Small intestine (tissue), 7 donors: ENCODE measurements around the gene STX5. TPM values are rescaled to one million over a fixed set of nuclear protein-coding genes. Genes with fewer than 3 reads are reported as not detected.

Source experiments
- DNase-seq, 2 donors: peaks; one replicate each; pipeline versions ENCODE4 v3.0.0 to v3.0.0-alpha.2; 2013
- FAIRE-seq: peaks from 2 replicates; lab custom pipeline; 2012; peaks lifted over from hg19 to GRCh38; lab: Jason Lieb, UNC
- H3K27ac ChIP-seq, 3 donors: one replicate each; pipeline ENCODE4 v1.5.1; 2013; ENCODE audit warnings: low read length in 2 of 3, mild to moderate bottlenecking in 2 of 3, control low read depth in 1 of 3, inconsistent platforms in 1 of 3, low read depth in 1 of 3, moderate library complexity in 1 of 3
- H3K27me3 ChIP-seq, 3 donors: one replicate each; pipeline ENCODE4 v1.6.1; 2013; ENCODE audit warnings: low read length in 3 of 3, inconsistent platforms in 1 of 3; ENCODE audit not compliant: control insufficient read depth in 3 of 3, insufficient read depth in 3 of 3
- H3K36me3 ChIP-seq, 3 donors: one replicate each; pipeline ENCODE4 v1.6.1; 2013; ENCODE audit warnings: low read length in 3 of 3, inconsistent platforms in 1 of 3, low read depth in 1 of 3, mild to moderate bottlenecking in 1 of 3, moderate library complexity in 1 of 3; ENCODE audit not compliant: control insufficient read depth in 3 of 3, insufficient read depth in 2 of 3
- H3K4me1 ChIP-seq, 3 donors: one replicate each; pipeline ENCODE4 v1.6.1; 2013; ENCODE audit warnings: low read length in 2 of 3, inconsistent platforms in 1 of 3, low read depth in 1 of 3, mild to moderate bottlenecking in 1 of 3, moderate library complexity in 1 of 3; ENCODE audit not compliant: control insufficient read depth in 3 of 3, insufficient read depth in 2 of 3
- H3K4me3 ChIP-seq, 3 donors: one replicate each; pipeline ENCODE4 v1.5.1; 2013; ENCODE audit warnings: low read length in 3 of 3, control low read depth in 1 of 3, inconsistent platforms in 1 of 3, low read depth in 1 of 3, mild to moderate bottlenecking in 1 of 3, moderate library complexity in 1 of 3
- H3K9me3 ChIP-seq, 2 donors: one replicate each; pipeline ENCODE4 v1.6.1; 2013; ENCODE audit warnings: low read depth in 1 of 2, low read length in 1 of 2; ENCODE audit not compliant: control insufficient read depth in 2 of 2, insufficient read depth in 1 of 2
- WGBS, 3 donors: extraction: QIAGEN DNeasy Blood & Tissue Kit; methylation state at CpG; one replicate each; pipeline ENCODE4 v1.1.7; 2013; 5-methylcytosine and 5-hydroxymethylcytosine counted together
- polyA plus RNA-seq, 4 donors: library from polyadenylated mRNA; stranded (reverse) in 3 of 4; unstranded in 1 of 4; fragments of 200-250 nt in 3 of 4; fragments of 120-200 nt in 1 of 4; gene quantifications; one replicate each; pipeline versions ENCODE4 v1.2.1 to v1.2.3, GENCODE V29; 2013
- donor health status: healthy with polysubstance abuse.
- donor health status: control.
- donor health status: control.
- donor health status: Bipolar disorder and iron deficiency.
- donor health status: healthy.

STX5 gene
- polyA plus RNA-seq, 4 donors = 22.6 to 43.4 (median 31.7) TPM

- Histone ChIP-seq H3K36me3 (peaks cover 6 to 59% (median 13%) of the 10 kb centered on the region in 3 donors), H3K4me3 (no peak overlapping the region), H3K27me3 (no peaks in the 10 kb centered on the region), H3K27ac (no peak overlapping the region), H3K4me1 (peaks cover 2 to 31% (median 9%) of the 10 kb centered on the region in 3 donors), H3K9me3 (no peaks in the 10 kb centered on the region)
- FAIRE-seq (no peak), DNase-seq (no peak)
- 68 to 77% (median 69%) methylated on average over 5 of the region's 5 CpGs for WGBS, 3 donors
Measured at GRCh38 chr11:62788991-62789390, 42.9 kb downstream of the STX5 start.

GRCh38 chr11:62787005-62787759, 44.7 kb downstream of the STX5 start, which contains the start of gene TMEM179B:
TMEM179B (plus strand) TSS chr11:62787402; CDS start chr11:62787432, 30 bp downstream.
- peaks cover 3 to 55% (median 11%) of the 10 kb centered on the region in 3 donors for H3K36me3 ChIP-seq
- H3K4me1 ChIP-seq = peaks cover 2 to 27% (median 9%) of the 10 kb centered on the region in 3 donors
- no peaks in the 10 kb centered on the region for H3K9me3 ChIP-seq
- H3K4me3 ChIP-seq = peak within 1 kb of the TSS; percentile 86 to 91 (median 87)
- FAIRE-seq (no peak), DNase-seq (peak; percentile 98 to 100)
- peak within 1 kb of the TSS; percentile 92 to 99 (median 92) for H3K27ac ChIP-seq
- no peaks in the 10 kb centered on the region for H3K27me3 ChIP-seq
- 0 to 1% (median 0%) methylated on average over 51 to 88 of the region's 88 CpGs for WGBS, 3 donors

- Histone ChIP-seq H3K4me3 (peak overlapping the region; percentile 86 to 91 (median 87)), H3K9me3 (no peaks in the 10 kb centered on the region), H3K27me3 (no peaks in the 10 kb centered on the region), H3K27ac (peak overlapping the region; percentile 92 to 99 (median 92)), H3K36me3 (peaks cover 3 to 57% (median 11%) of the 10 kb centered on the region in 3 donors), H3K4me1 (peaks cover 2 to 26% (median 7%) of the 10 kb centered on the region in 3 donors)
- WGBS, 3 donors = 0 to 1% (median 1%) methylated on average over 20 to 51 of the region's 51 CpGs
- DNase-seq (peak; percentile 87 to 95), FAIRE-seq (no peak)
Measured at GRCh38 chr11:62786318-62787004, 45.4 kb downstream of the STX5 start.

GRCh38 chr11:62782753-62783152, 49.1 kb downstream of the STX5 start:
- WGBS, 3 donors = 96 to 98% (median 97%) methylated on average over 7 of the region's 7 CpGs
- no peak for FAIRE-seq
- H3K27ac ChIP-seq = no peak overlapping the region
- peaks cover 0 to 59% (median 2%) of the 10 kb centered on the region in 3 donors for H3K36me3 ChIP-seq
- H3K27me3 ChIP-seq = no peaks in the 10 kb centered on the region
- DNase-seq = no peak
- no peaks in the 10 kb centered on the region for H3K9me3 ChIP-seq
- H3K4me1 ChIP-seq = peaks cover 0 to 8% (median 4%) of the 10 kb centered on the region in 3 donors
- H3K4me3 ChIP-seq = no peak overlapping the region

GRCh38 chr11:62778441-62778840, 53.4 kb downstream of the STX5 start:
- H3K9me3 ChIP-seq = no peaks in the 10 kb centered on the region
- WGBS, 3 donors = 93 to 96% (median 94%) methylated on average over 3 of the region's 3 CpGs
- no peaks in the 10 kb centered on the region for H3K4me1 ChIP-seq
- H3K36me3 ChIP-seq = peaks cover 3 to 72% (median 3%) of the 10 kb centered on the region in 3 donors
- H3K27ac ChIP-seq = no peak overlapping the region
- no peak for FAIRE-seq
- H3K27me3 ChIP-seq = no peaks in the 10 kb centered on the region
- H3K4me3 ChIP-seq = no peak overlapping the region
- no peak for DNase-seq

GRCh38 chr11:62777389-62777788, 54.5 kb downstream of the STX5 start:
- FAIRE-seq (no peak), DNase-seq (no peak)
- Histone ChIP-seq H3K4me3 (no peak overlapping the region), H3K4me1 (no peaks in the 10 kb centered on the region), H3K27ac (no peak overlapping the region), H3K9me3 (no peaks in the 10 kb centered on the region), H3K27me3 (no peaks in the 10 kb centered on the region), H3K36me3 (peaks cover 3 to 67% (median 3%) of the 10 kb centered on the region in 3 donors)
- WGBS, 3 donors = 83 to 96% (median 83%) methylated on average over 2 of the region's 2 CpGs

- H3K4me3 ChIP-seq = no peak overlapping the region
- WGBS, 3 donors = 94 to 95% (median 95%) methylated on average over 17 of the region's 17 CpGs
Measured at GRCh38 chr11:62775646-62776045, 56.2 kb downstream of the STX5 start.

GRCh38 chr11:62774407-62774806, 57.4 kb downstream of the STX5 start:
- DNase-seq (no peak), FAIRE-seq (no peak)
- Histone ChIP-seq H3K36me3 (peaks cover 3 to 48% (median 3%) of the 10 kb centered on the region in 3 donors), H3K27me3 (no peaks in the 10 kb centered on the region), H3K4me1 (peaks cover 0 to 16% (median 3%) of the 10 kb centered on the region in 3 donors), H3K27ac (no peak overlapping the region), H3K4me3 (no peak overlapping the region), H3K9me3 (no peaks in the 10 kb centered on the region)
- 87 to 92% (median 90%) methylated on average over 6 of the region's 6 CpGs for WGBS, 3 donors

More at GRCh38 chr11:62775646-62776045, 56.2 kb downstream of the STX5 start:
- Histone ChIP-seq H3K4me1 (peaks cover 0 to 7% (median 3%) of the 10 kb centered on the region in 3 donors), H3K36me3 (peaks cover 3 to 59% (median 3%) of the 10 kb centered on the region in 3 donors), H3K27ac (no peak overlapping the region), H3K27me3 (no peaks in the 10 kb centered on the region), H3K9me3 (no peaks in the 10 kb centered on the region)
- FAIRE-seq (no peak), DNase-seq (no peak)
